DOHH2 (cell line): ENCODE data around the gene ZNF408.

ENCODE experiments used
- H3F3A ChIP-seq: fragments of 200-600 bp; sonication (generic), shearing (Covaris generic); 2 replicates; pipeline ENCODE4 v1.6.0; 2016; ENCODE audit warnings: antibody characterized with exemption, mild to moderate bottlenecking; ENCODE audit not compliant: control insufficient read depth, insufficient read depth
- H3K27ac ChIP-seq: fragments of 200-600 bp; sonication (generic); 2 replicates; pipeline ENCODE4 v1.5.1; 2014; ENCODE audit warnings: low read depth, mild to moderate bottlenecking, low read length, moderate library complexity
- H3K27me3 ChIP-seq: fragments of 200-600 bp; sonication (generic); 2 replicates; pipeline ENCODE4 v1.6.1; 2014; ENCODE audit warnings: mild to moderate bottlenecking, low read length, mixed read lengths; ENCODE audit not compliant: control insufficient read depth
- H3K36me3 ChIP-seq: fragments of 200-600 bp; sonication (generic); 2 replicates; pipeline ENCODE4 v1.6.1; 2014; ENCODE audit warnings: mild to moderate bottlenecking, low read length, moderate library complexity, mixed read lengths; ENCODE audit not compliant: control insufficient read depth
- H3K4me1 ChIP-seq: fragments of 200-600 bp; sonication (generic); 2 replicates; pipeline ENCODE4 v1.6.1; 2014; ENCODE audit warnings: mild to moderate bottlenecking, low read length, mixed read lengths; ENCODE audit not compliant: control insufficient read depth
- H3K4me2 ChIP-seq: fragments of 200-600 bp; sonication (generic); 2 replicates; pipeline ENCODE4 v1.6.0; 2014; ENCODE audit warnings: mild to moderate bottlenecking, low read length, moderate library complexity
- H3K4me3 ChIP-seq: fragments of 200-600 bp; sonication (generic); 2 replicates; pipeline ENCODE4 v1.5.1; 2014; ENCODE audit warnings: mild to moderate bottlenecking, low read length, mixed read lengths
- H3K79me2 ChIP-seq: fragments of 200-600 bp; sonication (generic); 2 replicates; pipeline ENCODE4 v1.6.1; 2014; ENCODE audit warnings: mild to moderate bottlenecking, low read length, mixed read lengths; ENCODE audit not compliant: control insufficient read depth
- H3K9me2 ChIP-seq: fragments of 200-600 bp; sonication (generic); replicated peaks from 2 replicates; pipeline ENCODE4 v1.6.1; 2014; ENCODE audit warnings: mild to moderate bottlenecking, low read length, mixed read lengths; ENCODE audit not compliant: control insufficient read depth
- H3K9me3 ChIP-seq: fragments of 200-600 bp; sonication (generic); 2 replicates; pipeline ENCODE4 v1.6.1; 2014; ENCODE audit warnings: antibody characterized with exemption, low read length, mixed read lengths; ENCODE audit not compliant: control insufficient read depth, insufficient read depth
- H4K20me1 ChIP-seq: fragments of 200-600 bp; sonication (generic); 2 replicates; pipeline ENCODE4 v1.6.0; 2014; ENCODE audit warnings: low read depth, mild to moderate bottlenecking, antibody characterized with exemption, low read length, moderate library complexity; ENCODE audit not compliant: control insufficient read depth, insufficient read depth
- EZH2phosphoT487 ChIP-seq: fragments of 200-600 bp; sonication (generic); IDR thresholded peaks from 2 replicates; pipeline ENCODE4 v1.6.1; 2017; ENCODE audit warnings: borderline replicate concordance, mild to moderate bottlenecking, antibody characterized with exemption, low read length, moderate library complexity, mixed read lengths
- TF ChIP-seq, protein P1 (sequence below): fragments of 200-600 bp; sonication (generic); IDR thresholded peaks from one replicate; pipeline ENCODE4 v1.5.1; 2014; ENCODE audit warnings: antibody characterized with exemption, mild to moderate bottlenecking, low read depth, low read length; ENCODE audit not compliant: poor library complexity, severe bottlenecking

Gene ZNF408

DNA sequence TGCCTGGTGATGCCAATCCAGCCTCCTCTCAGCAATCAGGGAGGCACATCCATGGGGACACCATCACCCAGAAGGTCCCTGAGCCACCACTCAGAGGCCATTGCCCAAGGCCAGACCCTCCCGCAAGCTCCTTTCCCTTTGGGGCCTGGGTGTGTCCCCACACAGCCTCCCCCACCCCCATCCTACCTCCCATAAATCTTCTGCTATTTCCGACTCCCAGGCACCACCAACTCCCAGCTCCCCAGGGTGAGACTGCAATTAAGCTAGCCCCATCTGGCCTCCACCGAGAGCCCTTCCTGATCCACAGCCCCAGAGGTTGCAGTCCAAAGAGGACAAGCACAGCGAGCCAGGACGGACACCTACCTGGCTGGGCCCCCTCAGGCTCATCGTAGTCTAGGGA is 6.8 kb upstream of the ZNF408 start:
- no peak overlapping the region for H3K4me2 ChIP-seq
- H3K36me3 ChIP-seq, result peaks cover 23% of the 10 kb centered on the region
- no peaks in the 10 kb centered on the region for H3K9me3 ChIP-seq
- TF ChIP-seq, protein P1, sequence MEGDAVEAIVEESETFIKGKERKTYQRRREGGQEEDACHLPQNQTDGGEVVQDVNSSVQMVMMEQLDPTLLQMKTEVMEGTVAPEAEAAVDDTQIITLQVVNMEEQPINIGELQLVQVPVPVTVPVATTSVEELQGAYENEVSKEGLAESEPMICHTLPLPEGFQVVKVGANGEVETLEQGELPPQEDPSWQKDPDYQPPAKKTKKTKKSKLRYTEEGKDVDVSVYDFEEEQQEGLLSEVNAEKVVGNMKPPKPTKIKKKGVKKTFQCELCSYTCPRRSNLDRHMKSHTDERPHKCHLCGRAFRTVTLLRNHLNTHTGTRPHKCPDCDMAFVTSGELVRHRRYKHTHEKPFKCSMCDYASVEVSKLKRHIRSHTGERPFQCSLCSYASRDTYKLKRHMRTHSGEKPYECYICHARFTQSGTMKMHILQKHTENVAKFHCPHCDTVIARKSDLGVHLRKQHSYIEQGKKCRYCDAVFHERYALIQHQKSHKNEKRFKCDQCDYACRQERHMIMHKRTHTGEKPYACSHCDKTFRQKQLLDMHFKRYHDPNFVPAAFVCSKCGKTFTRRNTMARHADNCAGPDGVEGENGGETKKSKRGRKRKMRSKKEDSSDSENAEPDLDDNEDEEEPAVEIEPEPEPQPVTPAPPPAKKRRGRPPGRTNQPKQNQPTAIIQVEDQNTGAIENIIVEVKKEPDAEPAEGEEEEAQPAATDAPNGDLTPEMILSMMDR, result no peak
- TF ChIP-seq EZH2phosphoT487, result no peak
- no peak overlapping the region for H3K27ac ChIP-seq
- H3K4me1 ChIP-seq, result peaks cover 5% of the 10 kb centered on the region
- no peaks in the 10 kb centered on the region for H3K27me3 ChIP-seq
- no peaks in the 10 kb centered on the region for H3K9me2 ChIP-seq
- no peaks in the 10 kb centered on the region; the same call in 1 of the 2 replicates for H4K20me1 ChIP-seq
- H3K79me2 ChIP-seq, result peaks cover 13% of the 10 kb centered on the region
- H3F3A ChIP-seq, result no peaks in the 10 kb centered on the region
- H3K4me3 ChIP-seq, result no peak overlapping the region

DNA sequence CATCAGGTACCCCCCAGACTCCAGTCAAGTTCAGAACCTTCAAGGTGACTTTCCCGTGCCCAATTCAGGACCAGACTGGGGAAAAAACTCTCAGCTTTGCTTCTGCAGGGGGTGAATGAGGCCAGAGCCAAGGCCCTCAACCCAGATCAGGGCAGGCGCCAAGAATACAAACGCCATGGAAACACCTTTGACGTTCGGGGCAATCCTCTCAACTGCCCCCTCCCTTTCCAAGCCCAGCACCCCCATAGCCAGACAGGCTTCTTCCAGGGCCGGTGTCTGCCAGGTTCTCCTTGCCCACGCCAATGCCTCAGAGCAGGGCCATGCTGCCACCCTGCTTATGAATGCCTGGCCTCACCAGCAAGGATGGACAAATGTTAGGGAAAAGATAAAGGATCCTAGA is 6.2 kb upstream of the ZNF408 start:
- no peaks in the 10 kb centered on the region for H3K27me3 ChIP-seq
- peaks cover 10% of the 10 kb centered on the region for H3K4me1 ChIP-seq
- TF ChIP-seq EZH2phosphoT487, result no peak
- TF ChIP-seq, protein P1, result no peak
- H3K9me3 ChIP-seq, result no peaks in the 10 kb centered on the region
- H3K79me2 ChIP-seq, result peaks cover 18% of the 10 kb centered on the region
- no peak overlapping the region for H3K4me3 ChIP-seq
- H3F3A ChIP-seq, result no peaks in the 10 kb centered on the region
- H3K27ac ChIP-seq, result no peak overlapping the region
- no peaks in the 10 kb centered on the region for H3K9me2 ChIP-seq
- H4K20me1 ChIP-seq, result no peaks in the 10 kb centered on the region; the same call in 1 of the 2 replicates
- H3K36me3 ChIP-seq, result peaks cover 23% of the 10 kb centered on the region
- H3K4me2 ChIP-seq, result no peak overlapping the region

DNA sequence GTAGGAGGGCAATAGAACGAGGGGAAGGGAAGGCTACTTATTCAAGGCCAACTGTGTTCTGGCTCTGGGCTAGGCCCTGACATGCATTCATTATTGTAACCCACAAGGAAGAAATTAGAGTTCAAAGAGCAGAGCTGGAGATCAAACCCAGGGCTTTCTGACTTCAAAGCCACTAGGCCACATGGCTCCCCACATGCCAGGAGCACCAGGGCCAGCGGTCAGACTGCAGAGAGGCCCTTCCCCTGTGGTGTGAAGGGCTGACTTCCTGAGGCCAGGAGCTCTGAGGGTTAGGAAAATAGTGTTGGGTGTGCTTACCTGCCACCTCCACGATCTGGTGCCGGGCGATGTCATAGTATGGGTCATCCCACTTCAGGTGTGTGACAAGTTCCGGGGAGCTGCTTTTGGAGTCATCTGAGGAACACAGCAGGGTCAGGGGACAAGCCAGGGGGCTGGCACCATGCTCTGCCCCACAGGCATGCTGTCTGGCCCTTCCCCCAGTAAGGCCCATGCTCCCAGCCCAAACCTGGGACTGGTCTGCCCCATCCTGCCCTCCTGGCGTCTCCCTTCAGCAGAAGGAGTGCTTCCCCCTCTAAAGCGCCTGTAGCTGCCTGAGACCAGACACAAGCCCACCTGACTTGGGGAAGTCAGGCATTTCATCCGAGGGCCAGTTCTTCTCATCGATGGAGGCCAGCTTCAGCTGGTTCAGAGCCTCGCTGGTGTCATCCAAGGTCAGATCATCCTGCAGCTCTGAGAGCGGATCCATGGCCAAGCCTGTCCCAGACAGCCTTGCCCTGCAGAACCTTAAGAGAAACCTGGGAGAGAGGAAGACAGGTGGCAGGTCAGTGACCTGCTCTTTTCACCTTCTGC is 5.3 kb upstream of the ZNF408 start:
- TF ChIP-seq EZH2phosphoT487, result no peak
- TF ChIP-seq, protein P1, result no peak
- no peaks in the 10 kb centered on the region for H3K9me3 ChIP-seq
- no peak overlapping the region for H3K4me2 ChIP-seq
- H3K27me3 ChIP-seq, result no peaks in the 10 kb centered on the region
- peaks cover 23% of the 10 kb centered on the region for H3K36me3 ChIP-seq
- H3K79me2 ChIP-seq, result peaks cover 25% of the 10 kb centered on the region
- no peak overlapping the region for H3K27ac ChIP-seq
- H3K4me3 ChIP-seq, result no peak overlapping the region
- H3K9me2 ChIP-seq, result no peaks in the 10 kb centered on the region
- H4K20me1 ChIP-seq, result no peaks in the 10 kb centered on the region; the same call in 1 of the 2 replicates
- peaks cover 13% of the 10 kb centered on the region for H3K4me1 ChIP-seq
- H3F3A ChIP-seq, result no peaks in the 10 kb centered on the region
